Esophagus squamous epithelium (tissue), 4 donors: ENCODE measurements around the gene PPARA.

Experiments
- POLR2A ChIP-seq, 4 donors: fragments of 450-650 bp; IDR thresholded peaks; one replicate each; pipeline ENCODE4 v1.6.1; 2017; ENCODE audit warnings: antibody characterized with exemption in 4 of 4, mild to moderate bottlenecking in 4 of 4, moderate library complexity in 3 of 4
- TF ChIP-seq, protein P1 (sequence below), 6 experiments: fragments of 450-650 bp in 4 of 6; fragments of 200-600 bp in 2 of 6; sonication (generic) in 2 of 6; IDR thresholded peaks; one replicate each; pipeline ENCODE4 v1.5.1; 2016 to 2019; ENCODE audit warnings: antibody characterized with exemption in 6 of 6, mild to moderate bottlenecking in 4 of 6, moderate library complexity in 4 of 6

GRCh38 chr22:46104881-46105493 is 45.3 kb upstream of the PPARA start:
- TF ChIP-seq, protein P1, sequence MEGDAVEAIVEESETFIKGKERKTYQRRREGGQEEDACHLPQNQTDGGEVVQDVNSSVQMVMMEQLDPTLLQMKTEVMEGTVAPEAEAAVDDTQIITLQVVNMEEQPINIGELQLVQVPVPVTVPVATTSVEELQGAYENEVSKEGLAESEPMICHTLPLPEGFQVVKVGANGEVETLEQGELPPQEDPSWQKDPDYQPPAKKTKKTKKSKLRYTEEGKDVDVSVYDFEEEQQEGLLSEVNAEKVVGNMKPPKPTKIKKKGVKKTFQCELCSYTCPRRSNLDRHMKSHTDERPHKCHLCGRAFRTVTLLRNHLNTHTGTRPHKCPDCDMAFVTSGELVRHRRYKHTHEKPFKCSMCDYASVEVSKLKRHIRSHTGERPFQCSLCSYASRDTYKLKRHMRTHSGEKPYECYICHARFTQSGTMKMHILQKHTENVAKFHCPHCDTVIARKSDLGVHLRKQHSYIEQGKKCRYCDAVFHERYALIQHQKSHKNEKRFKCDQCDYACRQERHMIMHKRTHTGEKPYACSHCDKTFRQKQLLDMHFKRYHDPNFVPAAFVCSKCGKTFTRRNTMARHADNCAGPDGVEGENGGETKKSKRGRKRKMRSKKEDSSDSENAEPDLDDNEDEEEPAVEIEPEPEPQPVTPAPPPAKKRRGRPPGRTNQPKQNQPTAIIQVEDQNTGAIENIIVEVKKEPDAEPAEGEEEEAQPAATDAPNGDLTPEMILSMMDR (IDR thresholded peaks at IDR 0.05) = no peak
- TF ChIP-seq POLR2A (IDR thresholded peaks at IDR 0.05) = no peak
